ENCODE measurements around the gene FBXO17. TPM values are rescaled to one million over a fixed set of nuclear protein-coding genes. Genes with fewer than 3 reads are reported as not detected.

The FBXO17 gene
- total RNA-seq, 2 donors from 2014 or later = 18.8 to 25.2 TPM

DNA sequence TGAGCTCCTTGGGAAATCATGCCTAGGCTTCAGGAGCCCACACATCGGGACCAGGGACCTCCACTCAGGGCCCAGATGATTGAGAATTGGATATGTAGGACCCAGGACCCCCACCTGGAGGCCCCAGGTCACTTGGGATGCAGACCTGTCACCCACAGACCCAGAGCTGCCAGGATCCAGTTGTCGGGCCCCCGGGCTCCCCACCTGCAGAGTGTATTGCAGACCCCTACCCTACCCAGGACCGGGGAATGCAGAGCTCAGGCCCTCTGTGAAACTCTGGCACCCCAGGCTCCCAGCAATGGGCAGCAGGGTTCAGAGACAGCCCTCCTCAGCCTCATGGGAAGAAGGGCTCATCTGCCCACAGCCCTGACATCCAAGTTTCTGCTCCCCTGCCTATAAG is 69.9 kb downstream of the FBXO17 start:
- WGBS, 2 donors = 93% methylated on average over 4 of the region's 4 CpGs; no CpG with 5 or more reads in 1 of the 2 donors
- Histone ChIP-seq H3K4me3 (no peak overlapping the region), H3K9me3 (no peaks in the 10 kb centered on the region), H3K27me3 (no peaks in the 10 kb centered on the region), H3K36me3 (replicated peaks in 1 of 2; ENCODE audit: insufficient read depth in 1 of 2, low read depth in 2 of 2) (peaks cover 3 to 13% of the 10 kb centered on the region in 2 donors), H3K4me1 (peaks cover 11% of the 10 kb centered on the region), H3K27ac (no peak overlapping the region)
- DNase-seq = no peak
- TF ChIP-seq, protein P1, sequence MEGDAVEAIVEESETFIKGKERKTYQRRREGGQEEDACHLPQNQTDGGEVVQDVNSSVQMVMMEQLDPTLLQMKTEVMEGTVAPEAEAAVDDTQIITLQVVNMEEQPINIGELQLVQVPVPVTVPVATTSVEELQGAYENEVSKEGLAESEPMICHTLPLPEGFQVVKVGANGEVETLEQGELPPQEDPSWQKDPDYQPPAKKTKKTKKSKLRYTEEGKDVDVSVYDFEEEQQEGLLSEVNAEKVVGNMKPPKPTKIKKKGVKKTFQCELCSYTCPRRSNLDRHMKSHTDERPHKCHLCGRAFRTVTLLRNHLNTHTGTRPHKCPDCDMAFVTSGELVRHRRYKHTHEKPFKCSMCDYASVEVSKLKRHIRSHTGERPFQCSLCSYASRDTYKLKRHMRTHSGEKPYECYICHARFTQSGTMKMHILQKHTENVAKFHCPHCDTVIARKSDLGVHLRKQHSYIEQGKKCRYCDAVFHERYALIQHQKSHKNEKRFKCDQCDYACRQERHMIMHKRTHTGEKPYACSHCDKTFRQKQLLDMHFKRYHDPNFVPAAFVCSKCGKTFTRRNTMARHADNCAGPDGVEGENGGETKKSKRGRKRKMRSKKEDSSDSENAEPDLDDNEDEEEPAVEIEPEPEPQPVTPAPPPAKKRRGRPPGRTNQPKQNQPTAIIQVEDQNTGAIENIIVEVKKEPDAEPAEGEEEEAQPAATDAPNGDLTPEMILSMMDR (IDR thresholded peaks at IDR 0.05) = no peak
- TF ChIP-seq POLR2A (IDR thresholded peaks at IDR 0.05) = no peak
- intact Hi-C loops (cut with DNase I) = no loop called here
- ATAC-seq = no peak

DNA sequence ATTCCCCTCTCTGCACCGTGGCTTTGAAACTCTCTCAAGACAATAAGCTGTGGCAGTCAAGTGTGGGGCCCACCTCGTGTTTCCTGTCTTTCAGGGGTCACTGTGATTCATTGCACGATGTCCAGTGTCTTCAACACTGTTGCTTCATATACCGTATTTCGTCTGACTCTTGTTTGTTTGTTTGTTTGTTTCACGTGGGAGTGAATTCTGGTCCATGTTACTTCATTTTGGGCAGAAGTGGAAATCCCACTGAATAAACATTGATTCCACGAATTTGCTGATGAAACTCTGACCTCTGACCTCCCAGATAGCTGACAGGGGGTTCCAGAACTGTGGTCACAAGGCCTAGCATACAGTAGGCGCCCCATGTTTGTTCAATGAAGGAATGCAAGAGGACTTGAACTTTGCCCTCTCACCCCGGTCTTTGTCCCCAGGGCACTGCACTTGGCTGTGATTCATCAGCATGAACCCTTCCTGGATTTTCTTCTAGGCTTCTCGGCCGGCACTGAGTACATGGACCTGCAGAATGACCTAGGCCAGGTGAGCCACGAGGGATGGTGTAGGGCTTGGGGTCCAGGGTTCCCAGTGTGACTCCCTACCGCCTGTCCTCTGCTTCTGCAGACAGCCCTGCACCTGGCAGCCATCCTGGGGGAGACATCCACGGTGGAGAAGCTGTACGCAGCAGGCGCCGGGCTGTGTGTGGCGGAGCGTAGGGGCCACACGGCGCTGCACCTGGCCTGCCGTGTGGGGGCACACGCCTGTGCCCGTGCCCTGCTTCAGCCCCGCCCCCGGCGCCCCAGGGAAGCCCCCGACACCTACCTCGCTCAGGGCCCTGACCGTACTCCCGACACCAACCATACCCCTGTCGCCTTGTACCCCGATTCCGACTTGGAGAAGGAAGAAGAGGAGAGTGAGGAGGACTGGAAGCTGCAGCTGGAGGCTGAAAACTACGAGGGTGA is 70.7 kb downstream of the FBXO17 start:
- H3K4me3 ChIP-seq = no peak overlapping the region
- no peak overlapping the region for H3K27ac ChIP-seq
- no peak for TF ChIP-seq POLR2A (IDR thresholded peaks at IDR 0.05)
- TF ChIP-seq, protein P1 (IDR thresholded peaks at IDR 0.05) = no peak
- 83 to 88% methylated on average over 20 to 35 of the region's 35 CpGs for WGBS, 2 donors
- DNase-seq = no peak
- H3K9me3 ChIP-seq = no peaks in the 10 kb centered on the region
- H3K4me1 ChIP-seq = peaks cover 15% of the 10 kb centered on the region
- intact Hi-C loops (cut with DNase I) = no loop called here
- ATAC-seq = no peak
- peaks cover 3 to 13% of the 10 kb centered on the region in 2 donors for H3K36me3 ChIP-seq (replicated peaks in 1 of 2; ENCODE audit: insufficient read depth in 1 of 2, low read depth in 2 of 2)
- H3K27me3 ChIP-seq = no peaks in the 10 kb centered on the region

DNA sequence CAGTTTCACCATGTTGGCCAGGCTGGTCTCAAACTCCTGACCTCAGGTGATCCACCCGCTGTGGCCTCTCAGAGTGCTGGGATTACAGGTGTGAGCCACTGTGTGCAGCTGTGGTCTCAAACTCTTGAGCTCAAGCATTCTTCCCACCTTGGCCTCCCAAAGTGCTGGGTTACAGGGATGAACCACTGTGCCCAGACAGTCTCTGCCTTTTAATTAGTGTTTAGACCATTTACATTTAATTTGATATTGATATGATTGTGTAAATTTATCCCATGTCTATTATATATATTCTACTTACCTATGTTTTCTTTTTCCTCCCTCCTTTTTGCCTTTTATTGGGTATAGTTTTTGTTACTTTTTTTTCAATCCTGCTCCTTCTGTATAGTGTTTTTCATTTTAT is 73.9 kb downstream of the FBXO17 start:
- no peaks in the 10 kb centered on the region for H3K27me3 ChIP-seq
- ATAC-seq (no peak), DNase-seq (no peak)
- no peak overlapping the region for H3K4me3 ChIP-seq
- peaks cover 32% of the 10 kb centered on the region for H3K4me1 ChIP-seq
- peaks cover 3 to 7% of the 10 kb centered on the region in 2 donors for H3K36me3 ChIP-seq (replicated peaks in 1 of 2; ENCODE audit: insufficient read depth in 1 of 2, low read depth in 2 of 2)
- TF ChIP-seq POLR2A (IDR thresholded peaks at IDR 0.05) = no peak
- TF ChIP-seq, protein P1 (IDR thresholded peaks at IDR 0.05) = no peak
- WGBS, 2 donors = 100% methylated on average over 1 of the region's 1 CpG
- intact Hi-C loops (cut with DNase I) = no loop called here
- no peak overlapping the region for H3K27ac ChIP-seq
- H3K9me3 ChIP-seq = no peaks in the 10 kb centered on the region

DNA sequence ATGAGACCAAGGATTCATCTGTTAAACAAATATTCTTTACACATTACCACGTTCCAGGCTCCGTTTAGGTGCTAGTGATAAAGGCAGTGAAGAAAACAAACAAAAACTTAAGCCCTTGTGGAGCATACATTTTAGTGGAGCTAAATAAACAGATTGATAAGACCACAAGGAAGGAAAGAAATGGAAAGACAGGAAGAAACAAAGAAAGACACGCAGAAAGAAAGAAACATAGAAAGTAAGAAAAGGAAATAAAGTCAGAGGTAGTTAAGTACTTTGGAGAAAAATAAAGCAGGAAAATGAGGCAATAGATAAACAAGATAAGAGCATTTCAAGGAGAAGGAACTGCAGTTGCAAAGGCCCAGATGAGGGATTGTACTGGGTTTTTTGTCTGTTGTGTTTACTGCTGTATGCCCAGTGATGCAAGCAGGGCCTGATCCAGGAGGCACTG is 74.8 kb downstream of the FBXO17 start:
- H3K4me3 ChIP-seq = no peak overlapping the region
- WGBS, 2 donors = 5 to 12% methylated on average over 3 of the region's 3 CpGs
- DNase-seq (no peak), ATAC-seq (no peak)
- H3K36me3 ChIP-seq (replicated peaks in 1 of 2; ENCODE audit: insufficient read depth in 1 of 2, low read depth in 2 of 2) = peaks cover 3 to 6% of the 10 kb centered on the region in 2 donors
- H3K4me1 ChIP-seq = peaks cover 32% of the 10 kb centered on the region
- intact Hi-C loops (cut with DNase I) = no loop called here
- TF ChIP-seq POLR2A (IDR thresholded peaks at IDR 0.05) = no peak
- peak overlapping the region in 2 of 4 donors; percentile 88 to 93 for H3K27ac ChIP-seq
- no peaks in the 10 kb centered on the region for H3K9me3 ChIP-seq
- H3K27me3 ChIP-seq = no peaks in the 10 kb centered on the region

DNA sequence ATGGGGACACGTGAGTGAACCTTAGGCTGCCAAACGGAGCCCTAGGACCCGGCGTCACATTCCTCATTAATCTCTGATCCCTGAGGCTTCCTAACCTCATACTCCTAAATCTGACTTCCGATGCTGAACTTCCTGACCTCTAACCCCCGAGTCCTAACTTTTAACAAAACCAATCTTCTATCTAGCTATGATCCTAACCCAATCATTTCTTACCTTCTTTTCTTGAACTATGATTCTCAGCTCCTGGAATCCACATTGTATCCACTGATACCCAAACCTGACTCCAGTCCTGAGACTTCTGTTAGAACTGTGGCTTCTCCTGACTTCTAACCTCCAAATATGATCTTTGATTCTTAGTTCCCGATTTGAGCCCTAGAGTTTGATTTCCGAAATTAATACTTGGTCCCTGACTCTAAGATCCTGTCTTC is 75.3 kb downstream of the FBXO17 start:
- Histone ChIP-seq H3K4me3 (peak overlapping the region; percentile 59 to 73), H3K27ac (peak overlapping the region; percentile 67 to 93 (median 84)), H3K36me3 (replicated peaks in 1 of 2; ENCODE audit: insufficient read depth in 1 of 2, low read depth in 2 of 2) (peaks cover 0 to 4% of the 10 kb centered on the region in 2 donors), H3K4me1 (peaks cover 32% of the 10 kb centered on the region), H3K9me3 (no peaks in the 10 kb centered on the region), H3K27me3 (no peaks in the 10 kb centered on the region)
- 0 to 2% methylated on average over 8 of the region's 8 CpGs for WGBS, 2 donors
- TF ChIP-seq, protein P1 (IDR thresholded peaks at IDR 0.05) = no peak
- no peak for TF ChIP-seq POLR2A (IDR thresholded peaks at IDR 0.05)
- intact Hi-C loops (cut with DNase I) = no loop called here
- ATAC-seq (no peak), DNase-seq (no peak)
